ENCODE results near the gene BGLAP. TPM values are rescaled to one million over a fixed set of nuclear protein-coding genes. Genes with fewer than 3 reads are reported as not detected.

BGLAP gene
- polyA plus RNA-seq, 1 donor from 2014 or later = 2.5 TPM

- Histone ChIP-seq H3K27me3 (ENCODE audit: insufficient read depth, low read depth, low read length) (no peaks in the 10 kb centered on the region), H4K20me1 (ENCODE audit: insufficient read depth) (no peaks in the 10 kb centered on the region), H3K4me2 (ENCODE audit: low read length) (peak within 1 kb of the TSS; percentile 90), H3K9me2 (ENCODE audit: insufficient read depth, low read length) (no peaks in the 10 kb centered on the region), H3K9ac (ENCODE audit: low read length) (peak within 1 kb of the TSS; percentile 84), H3K9me3 (ENCODE audit: low read length) (no peaks in the 10 kb centered on the region), H3K79me2 (replicated peaks; ENCODE audit: insufficient read depth, low read length) (peaks cover 36% of the 10 kb centered on the region), H3K27ac (ENCODE audit: low read length) (peak within 1 kb of the TSS; percentile 87), H3K36me3 (ENCODE audit: insufficient read depth, low read length) (no peaks in the 10 kb centered on the region), H3F3A (ENCODE audit: insufficient read depth, low read length, poor library complexity, severe bottlenecking) (peaks cover 3% of the 10 kb centered on the region), H2AFZ (ENCODE audit: low read depth, low read length) (peak within 1 kb of the TSS; percentile 75), H3K4me3 (ENCODE audit: low read length) (peak within 1 kb of the TSS; percentile 85)
- TF ChIP-seq EP300 (conservative IDR thresholded peaks at IDR 0.05; ENCODE audit: poor library complexity, severe bottlenecking) = peak; percentile 51
- peak; percentile 37 for TF ChIP-seq SMC3 (conservative IDR thresholded peaks at IDR 0.05; ENCODE audit: poor library complexity)
- TF ChIP-seq RAD21 (conservative IDR thresholded peaks at IDR 0.05) = no peak
- no peak for TF ChIP-seq EZH2 (IDR thresholded peaks at IDR 0.05; ENCODE audit: borderline replicate concordance, insufficient read depth, low read length, poor library complexity, severe bottlenecking)
- peak; percentile 79 for TF ChIP-seq CTCF (IDR thresholded peaks at IDR 0.05; ENCODE audit: poor library complexity, severe bottlenecking)
- TF ChIP-seq, protein P1, sequence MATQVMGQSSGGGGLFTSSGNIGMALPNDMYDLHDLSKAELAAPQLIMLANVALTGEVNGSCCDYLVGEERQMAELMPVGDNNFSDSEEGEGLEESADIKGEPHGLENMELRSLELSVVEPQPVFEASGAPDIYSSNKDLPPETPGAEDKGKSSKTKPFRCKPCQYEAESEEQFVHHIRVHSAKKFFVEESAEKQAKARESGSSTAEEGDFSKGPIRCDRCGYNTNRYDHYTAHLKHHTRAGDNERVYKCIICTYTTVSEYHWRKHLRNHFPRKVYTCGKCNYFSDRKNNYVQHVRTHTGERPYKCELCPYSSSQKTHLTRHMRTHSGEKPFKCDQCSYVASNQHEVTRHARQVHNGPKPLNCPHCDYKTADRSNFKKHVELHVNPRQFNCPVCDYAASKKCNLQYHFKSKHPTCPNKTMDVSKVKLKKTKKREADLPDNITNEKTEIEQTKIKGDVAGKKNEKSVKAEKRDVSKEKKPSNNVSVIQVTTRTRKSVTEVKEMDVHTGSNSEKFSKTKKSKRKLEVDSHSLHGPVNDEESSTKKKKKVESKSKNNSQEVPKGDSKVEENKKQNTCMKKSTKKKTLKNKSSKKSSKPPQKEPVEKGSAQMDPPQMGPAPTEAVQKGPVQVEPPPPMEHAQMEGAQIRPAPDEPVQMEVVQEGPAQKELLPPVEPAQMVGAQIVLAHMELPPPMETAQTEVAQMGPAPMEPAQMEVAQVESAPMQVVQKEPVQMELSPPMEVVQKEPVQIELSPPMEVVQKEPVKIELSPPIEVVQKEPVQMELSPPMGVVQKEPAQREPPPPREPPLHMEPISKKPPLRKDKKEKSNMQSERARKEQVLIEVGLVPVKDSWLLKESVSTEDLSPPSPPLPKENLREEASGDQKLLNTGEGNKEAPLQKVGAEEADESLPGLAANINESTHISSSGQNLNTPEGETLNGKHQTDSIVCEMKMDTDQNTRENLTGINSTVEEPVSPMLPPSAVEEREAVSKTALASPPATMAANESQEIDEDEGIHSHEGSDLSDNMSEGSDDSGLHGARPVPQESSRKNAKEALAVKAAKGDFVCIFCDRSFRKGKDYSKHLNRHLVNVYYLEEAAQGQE (IDR thresholded peaks at IDR 0.05; ENCODE audit: borderline replicate concordance) = peak; percentile 60
- peak; percentile 86 for TF ChIP-seq MXI1 (conservative IDR thresholded peaks at IDR 0.05; ENCODE audit: poor library complexity, severe bottlenecking)
- peak; percentile 80 for TF ChIP-seq TAF1 (IDR thresholded peaks at IDR 0.05; ENCODE audit: low read depth)
- peak; percentile 94 for TF ChIP-seq POLR2AphosphoS5 (IDR thresholded peaks at IDR 0.05)
These were observed 48.3 kb upstream of the BGLAP start, which contains the start of gene SLC25A44 for GRCh38 chr1:156193488-156194299. TSS of gene SLC25A44 (plus strand) at chr1:156194104. CDS start at chr1:156199848, 5,744 bp downstream.

GRCh38 chr1:156194300-156194652 is 47.7 kb upstream of the BGLAP start:
- Histone ChIP-seq H3K79me2 (replicated peaks; ENCODE audit: insufficient read depth, low read length) (peaks cover 38% of the 10 kb centered on the region), H3K9me3 (ENCODE audit: low read length) (no peaks in the 10 kb centered on the region), H3K36me3 (ENCODE audit: insufficient read depth, low read length) (no peaks in the 10 kb centered on the region), H3K9me2 (ENCODE audit: insufficient read depth, low read length) (no peaks in the 10 kb centered on the region), H2AFZ (ENCODE audit: low read depth, low read length) (peak overlapping the region; percentile 74), H3F3A (ENCODE audit: insufficient read depth, low read length, poor library complexity, severe bottlenecking) (peaks cover 3% of the 10 kb centered on the region), H3K9ac (ENCODE audit: low read length) (peak overlapping the region; percentile 84), H4K20me1 (ENCODE audit: insufficient read depth) (no peaks in the 10 kb centered on the region), H3K27ac (ENCODE audit: low read length) (peak overlapping the region; percentile 87), H3K27me3 (ENCODE audit: insufficient read depth, low read depth, low read length) (no peaks in the 10 kb centered on the region), H3K4me3 (ENCODE audit: low read length) (peak overlapping the region; percentile 85), H3K4me2 (ENCODE audit: low read length) (peak overlapping the region; percentile 90)
- TF ChIP-seq, protein P1 (IDR thresholded peaks at IDR 0.05; ENCODE audit: borderline replicate concordance) = peak; percentile 28
- TF ChIP-seq MXI1 (conservative IDR thresholded peaks at IDR 0.05; ENCODE audit: poor library complexity, severe bottlenecking) (no peak), TAF1 (IDR thresholded peaks at IDR 0.05; ENCODE audit: low read depth) (peak; percentile 39)
